CD4-positive, alpha-beta T cell (primary cell): ENCODE results near the gene KATNAL1. TPM values are rescaled to one million over a fixed set of nuclear protein-coding genes. Genes with fewer than 3 reads are reported as not detected.

Source experiments
- ATAC-seq: fragments of 200-7000 bp; cut with Tn5 transposase; one replicate; pipeline ENCODE4 v1.10.0; 2022; ENCODE audit warnings: mild to moderate bottlenecking; ENCODE audit not compliant: poor library complexity
- CTCF ChIA-PET: fragments of 350-600 bp; sonication (Branson Sonifier 250); formaldehyde crosslinking; loops from one replicate; lab custom pipeline; 2021; ENCODE audit warnings: antibody characterized with exemption, inconsistent platforms; lab: Charles Lee
- POLR2A ChIA-PET: fragments of 350-600 bp; sonication (Branson Sonifier 250); formaldehyde crosslinking; loops from one replicate; lab custom pipeline; 2021; ENCODE audit warnings: antibody characterized with exemption, inconsistent platforms; lab: Charles Lee
- DNase-seq, 14 experiments: peaks; one replicate each; pipeline ENCODE4 v3.0.0-alpha.2; 2013 to 2020; ENCODE audit warnings: mixed read lengths in 2 of 14
- H3K27ac ChIP-seq, 2 donors: one replicate each; pipeline versions ENCODE4 v1.5.1 to v1.7.0; 2013; ENCODE audit warnings: low read length in 2 of 2, low read depth in 1 of 2, mild to moderate bottlenecking in 1 of 2
- H3K27me3 ChIP-seq, 2 experiments: 1 replicate in 1 of 2; 2 replicates in 1 of 2; pipeline versions ENCODE4 v1.6.1 to v1.7.0; 2013; ENCODE audit warnings: low read length in 2 of 2, control low read depth in 1 of 2, mild to moderate bottlenecking in 1 of 2, moderate library complexity in 1 of 2; ENCODE audit not compliant: insufficient read depth in 2 of 2, control insufficient read depth in 1 of 2
- H3K36me3 ChIP-seq: one replicate; pipeline ENCODE4 v1.6.1; 2013; ENCODE audit warnings: low read length, control low read depth; ENCODE audit not compliant: insufficient read depth
- H3K4me1 ChIP-seq: one replicate; pipeline ENCODE4 v1.6.1; 2013; ENCODE audit warnings: low read length, control low read depth; ENCODE audit not compliant: insufficient read depth
- H3K4me3 ChIP-seq: one replicate; pipeline ENCODE4 v1.5.1; 2013; ENCODE audit warnings: mild to moderate bottlenecking, low read length, moderate library complexity
- H3K9me3 ChIP-seq, 2 experiments: 1 replicate in 1 of 2; 2 replicates in 1 of 2; pipeline versions ENCODE4 v1.6.1 to v1.7.0; 2013; ENCODE audit warnings: low read length in 2 of 2, mild to moderate bottlenecking in 2 of 2, control low read depth in 1 of 2, moderate library complexity in 1 of 2; ENCODE audit not compliant: control insufficient read depth in 1 of 2, insufficient read depth in 1 of 2
- H3K27ac Mint-ChIP-seq: one replicate; pipeline ENCODE4 v1.8.0; 2020; ENCODE audit warnings: mixed read lengths
- H3K27me3 Mint-ChIP-seq: one replicate; pipeline ENCODE4 v1.8.0; 2021; ENCODE audit warnings: mixed read lengths
- H3K36me3 Mint-ChIP-seq: one replicate; pipeline ENCODE4 v1.8.0; 2021; ENCODE audit warnings: low read depth, mixed read lengths
- H3K4me1 Mint-ChIP-seq: one replicate; pipeline ENCODE4 v1.8.0; 2021; ENCODE audit warnings: low read depth, mixed read lengths
- H3K4me3 Mint-ChIP-seq: one replicate; pipeline ENCODE4 v1.8.0; 2020; ENCODE audit warnings: mild to moderate bottlenecking, mixed read lengths
- H3K9me3 Mint-ChIP-seq: one replicate; pipeline ENCODE4 v1.8.0; 2020; ENCODE audit warnings: mixed read lengths
- intact Hi-C, 2 experiments: fragments of 100-400 bp; cut with DNase I in 1 of 2; cut with micrococcal nuclease in 1 of 2; formaldehyde crosslinking; loops; one replicate each; pipeline versions ENCODE4 v1.15.1 to v1.9.0; 2023 to 2025; cut with DNase I, micrococcal nuclease
- total RNA-seq, 174 experiments: library from RNA in 2 of 174; stranded (reverse) in 2 of 174; gene quantifications; one replicate each; pipeline ENCODE4 v1.2.3 and lab custom pipeline; 2021 to 2026
- TF ChIP-seq, protein P1 (sequence below): fragments of 200-600 bp; IDR thresholded peaks from one replicate; pipeline ENCODE4 v1.8.0; 2022; ENCODE audit warnings: antibody characterized with exemption, mild to moderate bottlenecking

Gene KATNAL1
- total RNA-seq, 2 experiments from 2014 or later, result 3.3 to 3.4 TPM

DNA sequence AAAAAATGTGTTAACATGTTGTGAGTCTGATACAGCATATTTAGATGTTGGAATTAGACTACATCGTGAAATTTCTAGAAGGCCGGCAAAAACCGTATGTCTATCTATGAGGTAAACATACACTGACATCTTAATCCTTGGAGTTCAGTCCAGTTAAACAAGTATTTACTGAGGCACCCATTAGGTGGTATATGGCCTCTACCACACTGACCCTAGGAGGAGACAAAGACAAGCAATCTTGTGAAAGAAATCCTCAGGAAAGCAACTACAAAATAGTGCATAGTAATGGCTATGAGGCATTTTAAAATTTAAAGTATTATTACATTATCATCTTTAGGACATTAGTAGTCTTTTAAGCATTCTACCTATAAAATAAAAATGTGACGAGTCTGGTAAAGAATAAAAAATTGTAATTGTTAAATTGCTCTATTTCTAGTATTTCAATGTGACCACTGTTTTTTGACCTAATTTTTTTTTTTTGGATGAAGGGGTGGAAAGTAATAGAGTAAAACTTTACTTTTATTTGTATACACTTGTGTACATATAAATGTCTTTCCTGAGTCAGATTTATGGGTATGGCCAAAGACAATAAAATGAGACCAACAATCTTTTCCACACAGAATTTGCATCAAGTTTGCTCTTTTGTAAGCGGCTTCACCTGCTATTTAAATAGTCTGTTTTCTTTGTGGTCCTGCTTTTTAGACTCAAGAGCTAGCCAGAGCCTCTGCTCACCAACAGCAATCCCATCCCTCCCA is 50.5 kb downstream of the KATNAL1 start:
- Histone ChIP-seq H3K4me3 (no peak overlapping the region), H3K9me3 (no peaks in the 10 kb centered on the region), H3K4me1 (peaks cover 3% of the 10 kb centered on the region), H3K27ac (no peak overlapping the region), H3K27me3 (no peaks in the 10 kb centered on the region), H3K36me3 (no peaks in the 10 kb centered on the region)
- Mint-ChIP-seq H3K27ac (no peak overlapping the region), H3K4me3 (no peak overlapping the region), H3K4me1 (peaks cover 17% of the 10 kb centered on the region), H3K9me3 (no peaks in the 10 kb centered on the region), H3K36me3 (no peaks in the 10 kb centered on the region), H3K27me3 (no peaks in the 10 kb centered on the region)
- DNase-seq (no peak), ATAC-seq (no peak)
- intact Hi-C loops, result loop anchor here in 1 of 2 experiments (5.0 kb wide), 3 partner anchors 200 to 545 kb away; no protein-coding TSS in a partner anchor
- ChIA-PET POLR2A (no interaction called here), CTCF (no interaction called here)
- TF ChIP-seq, protein P1, sequence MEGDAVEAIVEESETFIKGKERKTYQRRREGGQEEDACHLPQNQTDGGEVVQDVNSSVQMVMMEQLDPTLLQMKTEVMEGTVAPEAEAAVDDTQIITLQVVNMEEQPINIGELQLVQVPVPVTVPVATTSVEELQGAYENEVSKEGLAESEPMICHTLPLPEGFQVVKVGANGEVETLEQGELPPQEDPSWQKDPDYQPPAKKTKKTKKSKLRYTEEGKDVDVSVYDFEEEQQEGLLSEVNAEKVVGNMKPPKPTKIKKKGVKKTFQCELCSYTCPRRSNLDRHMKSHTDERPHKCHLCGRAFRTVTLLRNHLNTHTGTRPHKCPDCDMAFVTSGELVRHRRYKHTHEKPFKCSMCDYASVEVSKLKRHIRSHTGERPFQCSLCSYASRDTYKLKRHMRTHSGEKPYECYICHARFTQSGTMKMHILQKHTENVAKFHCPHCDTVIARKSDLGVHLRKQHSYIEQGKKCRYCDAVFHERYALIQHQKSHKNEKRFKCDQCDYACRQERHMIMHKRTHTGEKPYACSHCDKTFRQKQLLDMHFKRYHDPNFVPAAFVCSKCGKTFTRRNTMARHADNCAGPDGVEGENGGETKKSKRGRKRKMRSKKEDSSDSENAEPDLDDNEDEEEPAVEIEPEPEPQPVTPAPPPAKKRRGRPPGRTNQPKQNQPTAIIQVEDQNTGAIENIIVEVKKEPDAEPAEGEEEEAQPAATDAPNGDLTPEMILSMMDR, result no peak

DNA sequence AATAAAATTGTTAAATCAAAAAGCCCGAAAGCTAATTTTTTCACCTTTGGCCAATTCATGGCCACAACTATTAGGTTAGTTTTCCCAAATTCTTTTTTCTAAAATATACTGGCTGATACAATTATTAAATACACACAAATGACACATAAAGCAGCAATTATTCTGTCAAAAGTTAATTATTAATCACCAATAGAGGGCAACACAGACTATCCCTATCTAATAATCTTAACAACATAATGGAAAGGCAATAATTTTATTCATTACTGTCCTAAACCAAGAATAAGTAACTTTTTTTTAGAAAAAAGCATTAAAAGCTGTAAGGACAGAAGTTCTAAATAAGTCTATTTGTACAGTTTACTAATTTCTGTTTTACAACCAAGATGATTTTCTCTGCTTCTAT is 51.7 kb downstream of the KATNAL1 start:
- H3K4me1 ChIP-seq, result peaks cover 3% of the 10 kb centered on the region
- Mint-ChIP-seq H3K4me3 (no peak overlapping the region), H3K9me3 (no peaks in the 10 kb centered on the region), H3K27ac (no peak overlapping the region), H3K27me3 (no peaks in the 10 kb centered on the region), H3K36me3 (no peaks in the 10 kb centered on the region), H3K4me1 (peaks cover 17% of the 10 kb centered on the region)
- CTCF ChIA-PET, result no interaction called here
- peak in 3 of 14 experiments; percentile 11 to 38 (median 13) for DNase-seq
- H3K36me3 ChIP-seq, result no peaks in the 10 kb centered on the region
- no peak overlapping the region for H3K4me3 ChIP-seq
- ATAC-seq, result no peak
- POLR2A ChIA-PET, result interaction anchor here (1.3 kb wide), 1 partner anchor 116 kb away, joined by 5 read pairs; no protein-coding TSS in a partner anchor
- TF ChIP-seq, protein P1, result peak; percentile 14
- no peaks in the 10 kb centered on the region for H3K27me3 ChIP-seq
- no peaks in the 10 kb centered on the region for H3K9me3 ChIP-seq
- no peak overlapping the region for H3K27ac ChIP-seq
- intact Hi-C loops, result loop anchor here in 1 of 2 experiments (5.0 kb wide), 3 partner anchors 202 to 547 kb away; no protein-coding TSS in a partner anchor

DNA sequence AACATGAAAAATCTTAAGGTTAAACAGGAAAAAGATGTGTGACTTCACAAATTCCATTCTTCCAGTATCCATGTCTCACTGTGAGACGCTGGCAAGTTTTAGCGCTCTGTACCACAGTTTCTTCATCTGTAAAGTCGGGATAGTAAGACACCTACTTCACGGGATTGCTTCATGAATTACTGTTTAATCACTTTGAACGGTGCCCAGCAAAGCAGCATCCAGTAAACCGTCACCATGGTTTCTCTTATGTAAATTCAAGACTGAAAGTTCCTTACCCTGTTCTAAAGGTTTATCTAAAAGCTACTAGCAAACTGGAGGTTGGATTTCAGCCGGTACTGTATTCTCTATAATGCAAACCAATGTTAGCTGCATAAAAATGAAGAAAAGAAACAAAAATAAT is 53.5 kb downstream of the KATNAL1 start:
- Histone ChIP-seq H3K36me3 (no peaks in the 10 kb centered on the region), H3K4me1 (no peaks in the 10 kb centered on the region), H3K27me3 (no peaks in the 10 kb centered on the region), H3K9me3 (peaks cover 3 to 4% of the 10 kb centered on the region in 2 experiments), H3K27ac (no peak overlapping the region), H3K4me3 (no peak overlapping the region)
- Mint-ChIP-seq H3K27ac (no peak overlapping the region), H3K4me3 (peak overlapping the region; percentile 34), H3K27me3 (no peaks in the 10 kb centered on the region), H3K36me3 (peaks cover 4% of the 10 kb centered on the region), H3K9me3 (no peaks in the 10 kb centered on the region), H3K4me1 (peaks cover 12% of the 10 kb centered on the region)
- intact Hi-C loops, result no loop called here
- ChIA-PET POLR2A (no interaction called here), CTCF (interaction anchor here (0.7 kb wide), 1 partner anchor 29 kb away, joined by 3 read pairs; no protein-coding TSS in a partner anchor)
- TF ChIP-seq, protein P1, result no peak
- ATAC-seq (no peak), DNase-seq (no peak)
